Neural cell (in vitro differentiated cells): Measurements from ENCODE around the gene TINAGL1. TPM values are rescaled to one million over a fixed set of nuclear protein-coding genes. Genes with fewer than 3 reads are reported as not detected.

ENCODE experiments used
- H2AFZ ChIP-seq: fragments of 200-600, 300-800 bp; sonication (generic), shearing (Covaris generic); 2 replicates; pipeline ENCODE4 v1.6.0; 2014; ENCODE audit warnings: low read depth, mild to moderate bottlenecking, antibody characterized with exemption, low read length, moderate library complexity
- H3F3A ChIP-seq: fragments of 200-600 bp; shearing (Covaris generic); 2 replicates; pipeline ENCODE4 v1.6.1; 2016; ENCODE audit warnings: mild to moderate bottlenecking, moderate library complexity, mixed read lengths, antibody characterized with exemption, low read length; ENCODE audit not compliant: insufficient read depth, poor library complexity, severe bottlenecking
- H3K27ac ChIP-seq: fragments of 200-600, 300-800 bp; sonication (generic), shearing (Covaris generic); 2 replicates; pipeline ENCODE4 v1.5.1; 2014; ENCODE audit warnings: mild to moderate bottlenecking, low read length, moderate library complexity
- H3K27me3 ChIP-seq: fragments of 300-800, 200-600 bp; sonication (generic), shearing (Covaris generic); 2 replicates; pipeline ENCODE4 v1.6.0; 2014; ENCODE audit warnings: mild to moderate bottlenecking, low read depth, low read length, moderate library complexity; ENCODE audit not compliant: insufficient read depth
- H3K36me3 ChIP-seq: fragments of 300-800, 200-600 bp; sonication (generic), shearing (Covaris generic); 2 replicates; pipeline ENCODE4 v1.5.1; 2014; ENCODE audit warnings: mild to moderate bottlenecking, antibody characterized with exemption, low read length, moderate library complexity; ENCODE audit not compliant: insufficient read depth
- H3K4me2 ChIP-seq: fragments of 300-800, 200-600 bp; sonication (generic), shearing (Covaris generic); 2 replicates; pipeline ENCODE4 v1.6.0; 2014; ENCODE audit warnings: mild to moderate bottlenecking, low read length
- H3K4me3 ChIP-seq: fragments of 300-800, 200-600 bp; sonication (generic), shearing (Covaris generic); 2 replicates; pipeline ENCODE4 v1.5.1; 2014; ENCODE audit warnings: mild to moderate bottlenecking, low read length, moderate library complexity
- H3K79me2 ChIP-seq: fragments of 200-600 bp; shearing (Covaris generic); replicated peaks from 2 replicates; pipeline ENCODE4 v1.6.0; 2014; ENCODE audit warnings: mild to moderate bottlenecking, low read length, moderate library complexity; ENCODE audit not compliant: insufficient read depth
- H3K9ac ChIP-seq: fragments of 300-800, 200-600 bp; sonication (generic), shearing (Covaris generic); 2 replicates; pipeline ENCODE4 v1.6.1; 2016; ENCODE audit warnings: mild to moderate bottlenecking, low read length, mixed read lengths
- H3K9me2 ChIP-seq: fragments of 200-600 bp; shearing (Covaris generic); 2 replicates; pipeline ENCODE4 v1.6.1; 2016; ENCODE audit warnings: mild to moderate bottlenecking, low read length, mixed read lengths; ENCODE audit not compliant: insufficient read depth
- H3K9me3 ChIP-seq: fragments of 200-600, 300-800 bp; sonication (generic), shearing (Covaris generic); 2 replicates; pipeline ENCODE4 v1.6.1; 2016; ENCODE audit warnings: mild to moderate bottlenecking, mixed run types, low read length, moderate library complexity, mixed read lengths
- H4K20me1 ChIP-seq: fragments of 200-600 bp; shearing (Covaris generic); 2 replicates; pipeline ENCODE4 v1.6.1; 2016; ENCODE audit warnings: mild to moderate bottlenecking, mixed run types; ENCODE audit not compliant: insufficient read depth
- CTCF ChIP-seq: fragments of 450-650 bp; IDR thresholded peaks from 2 replicates; pipeline ENCODE4 v1.5.1; 2014; ENCODE audit warnings: antibody characterized with exemption, mild to moderate bottlenecking, moderate library complexity; ENCODE audit not compliant: poor library complexity, severe bottlenecking
- EP300 ChIP-seq: fragments of 450-650 bp; conservative IDR thresholded peaks from 2 replicates; pipeline ENCODE4 v1.6.1; 2014; ENCODE audit warnings: antibody characterized with exemption, mild to moderate bottlenecking, moderate library complexity; ENCODE audit not compliant: poor library complexity, severe bottlenecking
- EZH2 ChIP-seq: fragments of 200-600, 300-800 bp; shearing (Covaris generic), sonication (generic); IDR thresholded peaks from 2 replicates; pipeline ENCODE4 v1.6.1; 2014; ENCODE audit warnings: antibody characterized with exemption, low read length, borderline replicate concordance, mild to moderate bottlenecking; ENCODE audit not compliant: insufficient read depth, poor library complexity, severe bottlenecking
- MXI1 ChIP-seq: fragments of 450-650 bp; conservative IDR thresholded peaks from 2 replicates; pipeline ENCODE4 v1.6.1; 2014; ENCODE audit warnings: antibody characterized with exemption, mild to moderate bottlenecking; ENCODE audit not compliant: poor library complexity, severe bottlenecking
- POLR2AphosphoS5 ChIP-seq: IDR thresholded peaks from 2 replicates; pipeline ENCODE4 v1.6.1; 2012
- REST ChIP-seq: IDR thresholded peaks from 2 replicates; pipeline ENCODE4 v1.6.1; 2012; ENCODE audit warnings: borderline replicate concordance
- SMC3 ChIP-seq: fragments of 450-650 bp; conservative IDR thresholded peaks from 2 replicates; pipeline ENCODE4 v1.6.1; 2014; ENCODE audit warnings: antibody characterized with exemption, mild to moderate bottlenecking, moderate library complexity; ENCODE audit not compliant: poor library complexity
- TAF1 ChIP-seq: IDR thresholded peaks from 2 replicates; pipeline ENCODE4 v1.6.1; 2012; ENCODE audit warnings: low read depth
- polyA plus RNA-seq: library from polyadenylated mRNA; depleted of rRNA; stranded (reverse); fragments of >200 nt; gene quantifications from 2 replicates; pipeline ENCODE4 v1.2.3, GENCODE V29; 2014

The TINAGL1 gene
- polyA plus RNA-seq, 1 donor from 2014 or later, result not detected

GRCh38 chr1:31587720-31588423 lies 11.6 kb downstream of the TINAGL1 start:
- H3K27me3 ChIP-seq, result no peaks in the 10 kb centered on the region
- H3K9me2 ChIP-seq, result no peaks in the 10 kb centered on the region
- no peak overlapping the region for H3K9ac ChIP-seq
- H3K79me2 ChIP-seq, result no peaks in the 10 kb centered on the region
- no peak for TF ChIP-seq REST
- TF ChIP-seq MXI1, result no peak
- TF ChIP-seq EZH2, result no peak
- peak; percentile 24 for TF ChIP-seq CTCF
- H3K9me3 ChIP-seq, result no peaks in the 10 kb centered on the region
- H3K27ac ChIP-seq, result no peak overlapping the region
- no peak overlapping the region for H3K4me3 ChIP-seq
- no peaks in the 10 kb centered on the region for H3K36me3 ChIP-seq
- no peak overlapping the region for H3K4me2 ChIP-seq
- no peak overlapping the region for H2AFZ ChIP-seq
- H3F3A ChIP-seq, result no peaks in the 10 kb centered on the region
- no peaks in the 10 kb centered on the region for H4K20me1 ChIP-seq

DNA sequence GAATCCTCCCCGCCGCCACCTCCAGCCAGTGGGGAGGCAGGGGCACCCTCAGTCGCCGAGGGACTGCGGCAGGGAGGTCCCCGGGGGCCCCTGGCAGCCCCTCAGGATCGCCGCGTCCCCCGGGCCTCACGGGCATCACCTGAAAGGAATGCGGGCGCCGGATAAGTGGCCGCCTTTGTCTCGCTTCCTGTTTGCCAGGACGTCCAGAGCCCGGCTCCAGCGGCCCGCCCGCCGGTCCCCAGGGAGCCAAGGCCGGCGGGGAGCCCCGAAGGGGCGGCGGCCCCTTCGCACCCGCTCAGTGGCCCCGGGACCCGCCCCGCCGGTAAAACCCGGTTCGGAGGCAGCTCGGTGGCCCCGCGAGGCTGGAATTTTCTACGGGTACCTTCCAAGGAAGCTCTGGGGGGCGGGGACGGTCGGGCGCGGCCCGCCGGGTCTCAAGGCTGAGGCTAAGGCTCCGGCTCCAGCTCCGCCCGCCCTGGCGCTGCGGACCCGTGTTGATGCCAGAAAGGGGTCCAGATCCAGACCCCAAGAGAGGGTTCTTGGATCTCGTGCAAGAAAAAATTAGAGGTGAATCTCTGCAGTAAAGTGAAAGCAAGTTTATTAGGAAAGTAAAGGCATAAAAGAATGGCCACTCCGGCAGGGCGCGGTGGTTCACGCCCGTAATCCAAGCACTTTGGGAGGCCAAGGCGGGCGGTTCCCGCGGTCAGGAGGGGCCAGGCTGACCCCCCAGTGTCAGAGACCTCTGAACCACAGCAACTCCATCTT lies 12.6 kb downstream of the TINAGL1 start:
- Histone ChIP-seq H3K4me3 (no peak overlapping the region), H4K20me1 (no peaks in the 10 kb centered on the region), H3K27ac (no peak overlapping the region), H3K79me2 (no peaks in the 10 kb centered on the region), H3K9ac (no peak overlapping the region), H2AFZ (no peak overlapping the region), H3K4me2 (no peak overlapping the region), H3K27me3 (no peaks in the 10 kb centered on the region), H3K9me3 (no peaks in the 10 kb centered on the region), H3K36me3 (no peaks in the 10 kb centered on the region), H3F3A (no peaks in the 10 kb centered on the region), H3K9me2 (no peaks in the 10 kb centered on the region)
- TF ChIP-seq SMC3, result no peak
- no peak for TF ChIP-seq REST
- no peak for TF ChIP-seq TAF1
- TF ChIP-seq EZH2, result no peak
- TF ChIP-seq POLR2AphosphoS5, result no peak
- no peak for TF ChIP-seq MXI1
- TF ChIP-seq EP300, result no peak
- TF ChIP-seq CTCF, result no peak
